Measurements from ENCODE around the gene ATP6V0B. TPM values are rescaled to one million over a fixed set of nuclear protein-coding genes. Genes with fewer than 3 reads are reported as not detected.
A peak's percentile ranks its signal among the peaks of the same experiment; 100 is the strongest.

ATP6V0B gene
- 105 and 106 TPM in 2 replicates for total RNA-seq (2021; fragmentation: NEBNext Ultra II Directional; extraction: Animal tissue kit (Norgen Biotek cat#: 25700))
- polyA plus RNA-seq (2011; rRNA removed): 302 and 308 TPM in 2 replicates
- 184 TPM for polyA plus RNA-seq (2011; cell fraction: cytosol; rRNA removed)
- 229 TPM for polyA plus RNA-seq (2011; cell fraction: nucleus; rRNA removed)
- 67.6 to 121 TPM (median 110 TPM) in 4 replicates for polyA plus RNA-seq (2012, experiment 1 of 2)
- 213 TPM for polyA plus RNA-seq (2012, experiment 2 of 2)
- polyA plus RNA-seq (2013, experiment 1 of 2): 82.5 TPM
- polyA plus RNA-seq (2013, experiment 2 of 2): 103 TPM
- polyA minus RNA-seq (2011; rRNA and poly(A)+ RNA removed): 81.0 and 107 TPM in 2 replicates
- polyA minus RNA-seq (2011; cell fraction: cytosol; rRNA and poly(A)+ RNA removed): 56.4 TPM
- 57.2 TPM for polyA minus RNA-seq (2011; cell fraction: nucleus; rRNA and poly(A)+ RNA removed)
- long read RNA-seq, experiment 1, transcript ATP6V0B-205 (8 exons, 1,298 nt): major isoform, 109 of 159 reads
- long read RNA-seq, experiment 1, transcript ATP6V0B-201 (7 exons, 944 nt): minor isoform, 9 of 159 reads
- long read RNA-seq, experiment 1, partial matches to known transcripts: 15 of 159 reads
- long read RNA-seq, experiment 1, other reads (novel, unspliced or antisense): 21 of 159 reads
- long read RNA-seq, experiment 2, transcript ATP6V0B-201 (7 exons, 944 nt): minor isoform, 8 of 309 reads
- long read RNA-seq, experiment 2, transcript ATP6V0B-205 (8 exons, 1,298 nt): major isoform, 289 of 309 reads
- long read RNA-seq, experiment 2, partial matches to known transcripts: 0 of 309 reads
- long read RNA-seq, experiment 2, other reads (novel, unspliced or antisense): 9 of 309 reads

- no peak within 1 kb of the TSS for H2AK5ac ChIP-seq (ENCODE audit: low read depth, low read length)
- peak within 1 kb of the TSS; percentile 64 for H3K4ac ChIP-seq (replicated peaks; ENCODE audit: insufficient read length, low read depth, low read length)
- peak within 1 kb of the TSS; percentile 55 for H2AFZ ChIP-seq (ENCODE audit: low read length)
- H3K4me3 ChIP-seq (ENCODE audit: extremely low read depth in 1 of 4, insufficient read depth in 2 of 4, low read depth in 3 of 4, low read length in 4 of 4): peak within 1 kb of the TSS; percentile 79 to 88 (median 82)
- WGBS, 2 experiments (ENCODE audit: extremely low coverage in 1 of 2, insufficient coverage in 1 of 2, insufficient read length in 1 of 2, insufficient replicate concordance in 2 of 2, low coverage in 1 of 2, low lambda C conversion rate in 2 of 2, missing lambda C conversion rate in 1 of 2): 1% methylated on average over 82 of the region's 93 CpGs; no CpG with 5 or more reads in 1 of the 2 experiments
- peaks cover 23% of the 10 kb centered on the region for H3K23me2 ChIP-seq (ENCODE audit: low read depth, low read length)
- H3K4me1 ChIP-seq (replicated peaks in 1 of 4; ENCODE audit: control insufficient read depth in 3 of 4, insufficient read depth in 4 of 4, low read length in 3 of 4): peaks cover 6 to 18% (median 12%) of the 10 kb centered on the region in 4 experiments
- H3K9me3 ChIP-seq (ENCODE audit: insufficient read depth in 2 of 2, low read depth in 1 of 2, low read length in 1 of 2): no peaks in the 10 kb centered on the region
- H3K27me3 ChIP-seq (replicated peaks in 1 of 4; ENCODE audit: control insufficient read depth in 3 of 4, extremely low read depth in 1 of 4, insufficient read depth in 3 of 4, low read length in 3 of 4): no peaks in the 10 kb centered on the region
- no peak within 1 kb of the TSS for H2BK120ac ChIP-seq (replicated peaks; ENCODE audit: low read depth, low read length)
- peak within 1 kb of the TSS; percentile 46; the same call in 1 of the 2 replicates for H2BK15ac ChIP-seq (ENCODE audit: low read length)
- H2BK5ac ChIP-seq (ENCODE audit: low read depth, low read length): peak within 1 kb of the TSS; percentile 94; the same call in 1 of the 2 replicates
- peak within 1 kb of the TSS; percentile 62 to 89 (median 80) for H3K9ac ChIP-seq (replicated peaks in 1 of 4; ENCODE audit: extremely low read depth in 1 of 4, low read depth in 3 of 4, low read length in 3 of 4)
- peaks cover 4 to 24% of the 10 kb centered on the region in 2 experiments for H4K20me1 ChIP-seq (replicated peaks in 1 of 2; ENCODE audit: control insufficient read depth in 1 of 2, insufficient read depth in 2 of 2, low read length in 2 of 2)
- peak within 1 kb of the TSS; percentile 79 for H4K5ac ChIP-seq (ENCODE audit: insufficient read length, low read depth, low read length)
- FAIRE-seq (no peak), DNase-seq (ENCODE audit: low read depth in 1 of 2, low spot score in 2 of 2) (peak; percentile 69 to 97)
- no peak within 1 kb of the TSS for H3K14ac ChIP-seq (ENCODE audit: insufficient read length)
- peaks cover 2 to 33% (median 17%) of the 10 kb centered on the region in 4 experiments; a peak in 7 of 8 replicates for H3K36me3 ChIP-seq (ENCODE audit: control insufficient read depth in 2 of 4, insufficient read depth in 4 of 4, low read length in 3 of 4)
- H3K27ac ChIP-seq (ENCODE audit: low read depth, low read length): peak within 1 kb of the TSS; percentile 85
- peak within 1 kb of the TSS; percentile 71 for H3K18ac ChIP-seq (ENCODE audit: extremely low read depth, low read length)
- H3K23ac ChIP-seq (ENCODE audit: insufficient read length): no peak within 1 kb of the TSS
- ChIA-PET POLR2A (ENCODE audit: partially characterized antibody) (interaction anchor here (0.6 to 12.9 kb wide), 25 partner anchors 12 to 657 kb away, joined by 3 to 189 read pairs (median 4); partner anchors contain the start of genes CCDC24, IPO13 and KDM4A), CTCF (ENCODE audit: partially characterized antibody) (interaction anchor here (0.6 to 9.2 kb wide), 16 partner anchors 14 to 1323 kb away, joined by 3 to 79 read pairs (median 4); partner anchors contain the start of genes CCDC24 and IPO13)
- H3K4me2 ChIP-seq (ENCODE audit: insufficient read depth in 1 of 2, low read depth in 2 of 2, low read length in 2 of 2): peak within 1 kb of the TSS; percentile 81 to 85
- H4K8ac ChIP-seq (ENCODE audit: extremely low read depth, insufficient read depth, low read length): peak within 1 kb of the TSS; percentile 96
- peaks cover 14% of the 10 kb centered on the region for H3K79me1 ChIP-seq (ENCODE audit: low read depth, low read length)
- H3K79me2 ChIP-seq (ENCODE audit: control insufficient read depth in 1 of 2, insufficient read depth in 2 of 2, low read length in 2 of 2): peaks cover 0 to 25% of the 10 kb centered on the region in 2 experiments; a peak in 2 of 4 replicates
- no peak within 1 kb of the TSS for H2BK20ac ChIP-seq (ENCODE audit: low read length)
- no peak within 1 kb of the TSS; the same call in 1 of the 2 replicates for H2BK12ac ChIP-seq (ENCODE audit: low read depth, low read length)
- H4K91ac ChIP-seq (replicated peaks; ENCODE audit: insufficient read length, low read length): peak within 1 kb of the TSS; percentile 80
- H3K56ac ChIP-seq (replicated peaks; ENCODE audit: insufficient read length, low read depth, low read length): peak within 1 kb of the TSS; percentile 64
- TF ChIP-seq CEBPB (IDR thresholded peaks at IDR 0.05; ENCODE audit: low read depth, low read length) (no peak), TBP (IDR thresholded peaks at IDR 0.05; ENCODE audit: low read depth, low read length) (no peak; the same call in 1 of the 2 replicates), CBX5 (IDR thresholded peaks at IDR 0.05; ENCODE audit: low read depth, low read length) (no peak), TAF1 (IDR thresholded peaks at IDR 0.05; ENCODE audit: low read depth, low read length) (peak; percentile 72; the same call in 1 of the 2 replicates), RFX5 (IDR thresholded peaks at IDR 0.05; ENCODE audit: borderline replicate concordance, low read depth, low read length) (no peak), SIX5 (IDR thresholded peaks at IDR 0.05; ENCODE audit: low read depth, low read length) (peak; percentile 79), SIN3A (conservative IDR thresholded peaks at IDR 0.05 in 1 of 2, IDR thresholded peaks at IDR 0.05 in 1 of 2; ENCODE audit: low read depth in 1 of 2, low read length in 2 of 2) (0 out of 4 replicates have a peak, but pooled peaks of 1 of the 2 experiments have one; percentile 77)
Measured at GRCh38 chr1:43974443-43975248, at the start of gene ATP6V0B. ATP6V0B (plus strand) TSS chr1:43974960; CDS start chr1:43975041, 81 bp downstream.
